HFFc6 (cell line): ENCODE data around the gene RNASEL. TPM values are rescaled to one million over a fixed set of nuclear protein-coding genes. Genes with fewer than 3 reads are reported as not detected.
"Not testable (repeated sequence)": the region's sequence is repeated elsewhere in the genome, so short reads cannot be mapped to it uniquely, and the experiment has no call there.

Source experiments
- DNase-seq: peaks from one replicate; pipeline ENCODE4 v3.0.0-alpha.2; 2018
- H3K27ac Mint-ChIP-seq: 2 replicates; pipeline ENCODE4 v1.8.0; 2020; ENCODE audit warnings: mild to moderate bottlenecking, mixed read lengths
- H3K27me3 Mint-ChIP-seq: 2 replicates; pipeline ENCODE4 v1.8.0; 2021; ENCODE audit warnings: mild to moderate bottlenecking, moderate library complexity, mixed read lengths; ENCODE audit not compliant: insufficient read depth
- H3K36me3 Mint-ChIP-seq: 2 replicates; pipeline ENCODE4 v1.8.0; 2021; ENCODE audit warnings: low read depth, mixed read lengths
- H3K4me1 Mint-ChIP-seq: 2 replicates; pipeline ENCODE4 v1.8.0; 2020; ENCODE audit warnings: low read depth, mixed read lengths
- H3K4me3 Mint-ChIP-seq: 2 replicates; pipeline ENCODE4 v1.8.0; 2020; ENCODE audit warnings: mild to moderate bottlenecking, moderate library complexity, mixed read lengths
- H3K9me3 Mint-ChIP-seq: 2 replicates; pipeline ENCODE4 v1.8.0; 2020; ENCODE audit warnings: mild to moderate bottlenecking, mixed read lengths
- CTCF ChIP-seq: fragments of 200-600 bp; sonication (generic); IDR thresholded peaks from 2 replicates; pipeline ENCODE4 v1.5.0; 2021; ENCODE audit warnings: antibody characterized with exemption, mild to moderate bottlenecking
- total RNA-seq, 6 experiments: library from RNA; stranded (reverse); fragmentation: NEBNext Ultra II Directional; extraction: Animal tissue kit (Norgen Biotek cat#: 25700); gene quantifications; 2 replicates in 1 of 6; 3 replicates in 5 of 6; pipeline ENCODE4 v1.2.3, GENCODE V29; 2021

Gene RNASEL
- total RNA-seq, 6 experiments from 2014 or later, result 3.6 to 4.1 (median 3.8) TPM

DNA sequence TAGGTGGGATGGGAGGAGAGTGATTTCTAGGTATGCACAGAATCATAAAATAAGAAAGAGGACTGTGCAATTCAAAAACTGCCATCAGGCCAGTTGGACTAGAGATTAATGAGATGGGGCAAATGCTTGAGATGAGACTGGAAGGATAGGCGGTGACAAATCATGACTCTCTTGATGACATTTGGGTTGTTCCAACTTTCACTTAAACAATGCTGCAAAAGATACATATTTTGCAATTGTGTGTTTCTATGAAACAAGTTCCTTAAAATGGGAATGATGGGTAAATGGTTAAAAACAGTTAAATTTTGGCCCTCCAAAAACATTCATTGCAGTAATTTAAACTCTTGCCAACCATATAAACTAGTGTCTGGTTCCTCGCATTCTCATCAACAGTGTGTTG, 55.2 kb downstream of the RNASEL start:
- Mint-ChIP-seq H3K36me3 (no peaks in the 10 kb centered on the region), H3K4me3 (no peak overlapping the region), H3K4me1 (no peaks in the 10 kb centered on the region), H3K9me3 (no peaks in the 10 kb centered on the region), H3K27me3 (no peaks in the 10 kb centered on the region; the same call in 1 of the 2 replicates), H3K27ac (no peak overlapping the region)
- DNase-seq, result no peak
- no peak for TF ChIP-seq CTCF

- H3K27ac Mint-ChIP-seq, H3K36me3 Mint-ChIP-seq, H3K9me3 Mint-ChIP-seq, H3K4me3 Mint-ChIP-seq, H3K27me3 Mint-ChIP-seq, DNase-seq, H3K4me1 Mint-ChIP-seq: not testable (repeated sequence)
These were observed 60.9 kb downstream of the RNASEL start for GRCh38 chr1:182528206-182528605.

DNA sequence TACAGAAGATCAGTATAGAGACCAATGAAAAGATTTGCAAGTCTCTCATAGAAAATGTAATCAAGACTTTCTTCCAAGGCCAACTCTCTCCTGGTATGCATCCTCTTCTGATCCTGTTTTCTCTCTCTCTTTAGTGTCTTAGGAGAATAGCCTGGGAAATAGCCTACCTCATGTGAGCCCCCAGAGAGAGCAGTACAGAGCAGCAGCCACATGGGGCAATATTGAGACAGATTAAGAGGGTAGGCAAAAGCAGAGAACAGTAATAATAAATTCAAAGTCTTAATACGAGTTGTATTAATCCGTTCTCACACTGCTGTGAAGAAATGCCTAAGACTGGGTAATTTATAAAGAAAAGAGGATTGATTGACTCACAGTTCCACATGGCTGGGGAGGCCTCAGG, 61.4 kb downstream of the RNASEL start:
- Mint-ChIP-seq H3K4me3 (no peak overlapping the region), H3K36me3 (no peaks in the 10 kb centered on the region), H3K27ac (no peak overlapping the region), H3K4me1 (no peaks in the 10 kb centered on the region), H3K9me3 (no peaks in the 10 kb centered on the region), H3K27me3 (peaks cover 5% of the 10 kb centered on the region)
- no peak for DNase-seq
- TF ChIP-seq CTCF, result 0 out of 2 replicates have a peak, but pooled peaks have one; percentile 10

GRCh38 chr1:182525342-182525741, 63.7 kb downstream of the RNASEL start:
- H3K4me3 Mint-ChIP-seq, result no peak overlapping the region
- H3K4me1 Mint-ChIP-seq, result no peaks in the 10 kb centered on the region
- no peaks in the 10 kb centered on the region for H3K9me3 Mint-ChIP-seq
- no peaks in the 10 kb centered on the region for H3K36me3 Mint-ChIP-seq
- peaks cover 5% of the 10 kb centered on the region for H3K27me3 Mint-ChIP-seq
- no peak overlapping the region for H3K27ac Mint-ChIP-seq
- TF ChIP-seq CTCF, result no peak
- no peak for DNase-seq

Other genes starting within 250 kb of the RNASEL start
- gene GLUL, start 197.5 kb downstream of the RNASEL start, total RNA-seq, result 100 to 1,000 TPM; 124 to 194 (median 176) TPM
- not detected for gene TEDDM1, start 188.6 kb downstream of the RNASEL start, total RNA-seq
- not detected for gene RGSL1, start 139.1 kb downstream of the RNASEL start, total RNA-seq
- gene RGS16, start 15.1 kb upstream of the RNASEL start, total RNA-seq, result under 1 TPM; 0.31 to 0.59 (median 0.39) TPM
- gene RGS8, start 95.3 kb upstream of the RNASEL start, total RNA-seq, result not detected
- gene NPL, start 200.5 kb upstream of the RNASEL start, total RNA-seq, result 1 to 10 TPM; 1.2 to 2.0 (median 1.5) TPM